Islet precursor cell (in vitro differentiated cells): ENCODE results near the gene SBF2.
"Not testable (repeated sequence)": the region's sequence is repeated elsewhere in the genome, so short reads cannot be mapped to it uniquely, and the experiment has no call there.

Experiments used
- DNase-seq: peaks from one replicate; pipeline ENCODE4 v3.0.0-alpha.2; 2018

SBF2 gene

DNA sequence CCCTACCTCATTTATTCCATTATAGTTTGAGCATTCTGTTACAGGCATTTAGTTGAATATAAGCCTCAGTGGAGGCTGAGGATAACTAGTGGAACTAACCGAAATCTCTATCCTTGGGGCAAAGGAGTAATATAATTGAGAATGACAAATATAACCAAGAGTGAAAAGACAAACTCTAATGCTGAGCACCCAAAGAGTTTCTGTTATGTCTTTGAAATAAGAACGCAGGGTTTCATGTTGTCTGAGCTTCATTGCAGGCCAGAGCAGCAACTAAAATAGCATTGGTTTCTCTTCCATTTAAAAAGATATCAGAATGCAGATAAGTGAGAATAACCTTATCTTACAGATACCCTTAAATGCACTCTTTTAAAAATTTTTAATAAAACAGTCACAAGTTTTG lies 131.8 kb downstream of the SBF2 start:
- no peak for DNase-seq

GRCh38 chr11:10160350-10160749 lies 133.7 kb downstream of the SBF2 start:
- DNase-seq = no peak

DNA sequence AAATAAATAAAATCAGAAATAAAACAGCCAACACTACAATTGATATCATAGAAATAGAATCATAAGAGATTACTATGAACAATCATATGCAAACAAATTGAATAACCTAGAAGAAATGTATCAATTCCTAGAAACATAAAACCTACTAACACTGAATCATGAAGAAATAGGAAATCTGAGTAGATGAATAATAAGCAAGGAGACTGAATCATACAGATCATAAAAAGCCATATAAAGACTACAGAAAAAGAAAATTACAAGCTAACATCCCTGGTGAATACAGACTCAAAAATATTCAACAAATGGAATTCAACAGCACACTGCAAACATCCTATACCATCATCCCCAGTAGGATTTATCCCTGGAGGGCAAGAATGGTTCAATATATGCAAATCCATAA lies 135.6 kb downstream of the SBF2 start:
- no peak for DNase-seq

GRCh38 chr11:10155793-10156490 lies 138.1 kb downstream of the SBF2 start:
- peak; percentile 56 for DNase-seq

DNA sequence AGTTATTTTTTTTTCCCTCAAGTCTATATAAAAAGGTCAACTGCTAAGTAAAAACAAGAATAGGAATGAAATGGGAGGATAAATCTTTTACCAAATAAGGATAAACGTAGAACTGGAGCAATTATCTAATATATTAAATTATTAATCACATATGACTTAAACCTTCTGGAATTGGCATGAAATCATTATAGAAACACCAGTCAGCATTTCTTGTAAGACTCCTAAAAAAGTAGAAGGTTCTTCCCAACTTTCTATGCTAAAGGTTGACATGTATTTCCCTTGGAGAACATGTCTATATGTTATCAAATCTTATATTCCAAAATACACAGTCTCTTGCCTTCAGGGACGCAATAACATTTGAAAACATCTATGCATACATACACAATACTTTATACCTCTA lies 143.2 kb downstream of the SBF2 start:
- DNase-seq = no peak

DNA sequence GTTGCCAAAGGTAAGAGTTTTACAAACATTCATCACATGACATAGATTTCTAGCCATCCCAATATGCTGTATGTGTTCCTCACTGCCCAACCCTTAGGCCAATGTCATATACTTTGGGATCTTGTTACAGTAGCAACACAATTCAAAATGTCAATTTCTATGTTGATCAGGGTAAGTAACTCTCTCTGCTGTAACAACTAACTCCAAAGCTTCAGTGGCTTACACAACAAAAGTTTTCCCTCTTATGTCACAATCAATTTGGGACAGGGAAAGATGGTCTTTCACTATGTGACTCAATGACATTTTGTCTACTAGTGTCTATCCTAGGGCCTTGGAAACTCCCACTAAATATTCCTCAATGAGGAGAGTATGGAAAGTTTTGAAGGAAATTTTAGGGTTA lies 144.5 kb downstream of the SBF2 start:
- no peak for DNase-seq

DNA sequence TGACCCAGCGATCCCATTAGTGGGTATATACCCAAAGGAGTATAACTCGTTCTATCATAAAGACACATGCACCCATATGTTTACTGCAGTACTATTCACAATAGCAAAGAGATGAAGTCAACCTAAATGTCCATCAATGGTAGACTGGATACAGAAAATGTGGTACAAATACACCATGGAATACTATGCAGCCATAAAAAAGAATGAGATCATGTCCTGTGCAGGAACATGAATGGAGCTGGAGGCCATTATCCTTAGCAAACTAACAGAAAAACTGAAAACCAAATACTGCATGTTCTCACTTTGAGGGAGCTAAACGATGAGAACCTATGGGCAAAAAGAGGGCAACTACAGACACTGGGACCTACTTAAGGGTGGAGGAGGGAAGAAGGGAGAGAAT lies 146.8 kb downstream of the SBF2 start:
- no peak for DNase-seq

- DNase-seq = no peak
Observed at GRCh38 chr11:10144954-10145353, 149.1 kb downstream of the SBF2 start.

DNA sequence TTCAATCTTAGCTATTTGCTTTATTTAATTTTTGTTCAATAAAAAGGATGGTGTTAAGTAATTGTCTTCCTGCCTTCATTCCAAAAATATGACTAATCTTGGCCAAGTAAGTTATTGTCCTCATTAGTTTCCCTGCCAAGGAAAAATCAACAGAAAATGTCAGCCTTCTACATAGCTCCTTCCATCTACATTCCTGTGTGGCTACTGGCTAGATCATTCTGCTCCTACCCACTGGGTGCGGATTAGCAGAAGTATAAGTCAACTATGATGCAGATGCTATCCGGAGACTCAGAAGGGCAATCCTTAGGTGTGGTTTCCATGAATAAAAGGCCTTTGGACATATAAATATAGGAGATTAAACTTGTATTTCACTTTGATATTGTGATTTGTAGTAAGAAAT lies 154.4 kb downstream of the SBF2 start:
- no peak for DNase-seq

GRCh38 chr11:10139143-10139542 lies 154.9 kb downstream of the SBF2 start:
- DNase-seq = no peak

DNA sequence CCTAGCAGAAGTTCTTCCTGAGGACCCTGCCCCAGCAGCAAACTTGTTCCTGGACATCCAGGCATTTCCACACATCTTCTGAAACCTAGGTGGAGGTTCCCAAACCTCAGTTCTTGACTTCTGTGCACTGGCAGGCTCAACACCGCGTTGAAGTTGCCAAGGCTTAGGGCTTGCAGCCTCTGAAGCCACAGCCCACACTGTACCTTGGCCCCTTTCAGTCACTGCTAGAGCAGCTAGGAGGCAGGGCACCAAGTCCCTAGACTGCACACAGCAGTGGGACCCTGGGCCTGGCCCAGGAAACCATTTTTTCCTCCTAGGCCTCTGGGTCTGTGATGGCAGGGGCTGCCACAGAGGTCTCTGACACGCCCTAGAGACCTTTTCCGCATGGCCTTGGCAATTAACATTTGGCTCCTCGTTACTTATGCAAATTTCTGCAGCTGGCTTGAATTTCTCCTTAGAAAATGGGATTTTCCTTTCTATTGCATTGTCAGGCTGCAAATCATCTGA lies 159.0 kb downstream of the SBF2 start:
- no peak for DNase-seq

GRCh38 chr11:10134226-10134625 lies 159.8 kb downstream of the SBF2 start:
- DNase-seq = not testable (repeated sequence)

DNA sequence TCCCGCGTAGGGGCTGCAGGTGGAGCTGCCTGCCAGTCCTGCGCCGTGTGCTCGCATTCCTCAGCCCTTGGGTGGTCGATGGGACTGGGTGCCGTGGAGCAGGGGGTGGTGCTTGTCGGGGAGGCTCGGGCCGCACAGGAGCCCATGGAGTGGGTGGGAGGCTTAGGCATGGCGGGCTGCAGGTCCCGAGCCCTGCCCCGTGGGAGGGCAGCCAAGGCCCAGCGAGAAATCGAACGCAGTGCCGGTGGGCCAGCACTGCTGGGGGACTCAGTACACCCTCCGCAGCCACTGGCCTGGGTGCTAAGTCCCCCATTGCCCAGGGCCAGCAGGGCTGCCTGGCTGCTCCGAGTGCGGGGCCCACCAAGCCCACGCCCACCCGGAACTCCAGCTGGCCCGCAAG lies 160.8 kb downstream of the SBF2 start:
- DNase-seq = not testable (repeated sequence)

GRCh38 chr11:10130875-10131274 lies 163.1 kb downstream of the SBF2 start:
- no peak for DNase-seq

GRCh38 chr11:10129184-10129583 lies 164.8 kb downstream of the SBF2 start:
- DNase-seq = not testable (repeated sequence)

GRCh38 chr11:10125522-10126133 lies 168.4 kb downstream of the SBF2 start:
- no peak for DNase-seq

- peak; percentile 77 for DNase-seq
Observed at GRCh38 chr11:10122326-10123197, 171.5 kb downstream of the SBF2 start.

DNA sequence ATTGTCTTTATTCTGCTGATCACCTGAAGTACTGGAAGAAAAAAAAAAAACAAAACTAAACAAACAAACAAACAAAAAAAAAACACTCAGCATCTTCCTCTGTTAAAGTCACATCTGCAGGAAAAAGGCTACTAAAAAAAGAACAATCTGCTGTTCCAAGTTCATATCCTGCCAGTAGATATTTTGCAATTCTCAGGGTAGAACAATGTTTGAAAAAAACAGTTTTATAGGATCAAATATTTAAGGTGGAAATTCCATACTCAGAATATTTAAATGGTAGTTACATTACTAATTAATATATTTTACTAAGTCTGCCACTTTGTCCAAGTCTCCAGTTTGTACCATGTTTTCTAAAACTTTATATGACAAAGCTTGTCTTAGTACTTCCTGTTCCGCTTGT lies 175.2 kb downstream of the SBF2 start:
- DNase-seq = no peak

GRCh38 chr11:10117709-10118351 lies 176.2 kb downstream of the SBF2 start:
- DNase-seq = no peak

DNA sequence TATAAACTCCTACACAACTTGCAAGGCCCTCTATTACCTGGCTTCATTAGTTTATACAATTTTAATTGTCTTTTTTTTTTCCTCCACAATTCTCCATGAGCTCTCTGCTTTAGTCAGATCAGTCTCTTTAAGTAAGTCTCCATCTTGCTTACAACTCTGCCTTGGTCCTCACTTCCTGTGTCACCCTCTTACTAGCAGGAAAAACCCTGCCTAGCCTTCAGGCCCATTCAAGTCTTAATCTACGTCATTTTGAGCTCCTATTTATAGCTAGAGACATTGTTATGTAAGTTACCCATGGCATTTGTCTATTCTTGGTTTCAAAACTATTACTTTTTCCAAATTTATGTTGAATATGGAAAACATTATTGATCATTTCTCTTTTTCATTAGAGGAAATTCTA lies 177.4 kb downstream of the SBF2 start:
- no peak for DNase-seq

GRCh38 chr11:10114593-10115404 lies 179.2 kb downstream of the SBF2 start:
- DNase-seq = no peak

DNA sequence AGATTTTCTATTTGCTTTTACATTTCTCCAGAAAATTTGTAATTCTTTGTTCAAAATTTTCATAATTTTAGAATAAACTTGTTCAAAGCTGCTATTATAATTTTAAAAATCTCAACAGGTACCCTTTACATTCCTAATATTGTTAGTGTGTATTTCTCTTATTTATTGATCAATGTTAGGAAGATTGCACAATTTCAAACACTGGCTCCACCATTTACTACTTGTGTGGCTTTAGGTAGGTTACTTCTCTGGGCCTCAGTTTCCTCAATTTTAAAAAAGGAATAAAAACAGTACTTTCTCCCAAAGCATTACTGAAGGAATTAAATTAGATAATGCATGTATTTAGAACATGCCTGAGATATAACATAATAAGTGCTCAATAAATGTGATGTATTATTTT lies 180.2 kb downstream of the SBF2 start:
- no peak for DNase-seq
